Upper lobe of left lung (tissue), 6 donors: ENCODE measurements around the gene LGI4. TPM values are rescaled to one million over a fixed set of nuclear protein-coding genes. Genes with fewer than 3 reads are reported as not detected.

Source experiments
- ATAC-seq, 2 donors: fragments of 200-7000 bp; cut with Tn5 transposase; one replicate each; pipeline ENCODE4 v1.9.1; 2022; ENCODE audit warnings: mild to moderate bottlenecking in 2 of 2, moderate library complexity in 2 of 2; ENCODE audit not compliant: low FRiP score in 2 of 2
- DNase-seq, 2 donors: peaks; one replicate each; pipeline ENCODE4 v3.0.0-alpha.2; 2019 to 2020
- H3K27ac ChIP-seq, 4 donors: fragments of 200-600 bp; sonication (generic); one replicate each; pipeline ENCODE4 v1.5.1; 2016 to 2019
- H3K27me3 ChIP-seq, 4 donors: fragments of 200-600 bp; sonication (generic); one replicate each; pipeline ENCODE4 v1.5.1; 2017 to 2019
- H3K36me3 ChIP-seq, 4 donors: fragments of 200-600 bp; sonication (generic); one replicate each; pipeline ENCODE4 v1.5.1; 2016 to 2019
- H3K4me1 ChIP-seq, 4 donors: fragments of 200-600 bp; sonication (generic); one replicate each; pipeline ENCODE4 v1.5.1; 2018 to 2019
- H3K4me3 ChIP-seq, 4 donors: fragments of 200-600 bp; sonication (generic); one replicate each; pipeline ENCODE4 v1.5.1; 2017 to 2019; ENCODE audit warnings: mild to moderate bottlenecking in 2 of 4, moderate library complexity in 1 of 4
- H3K9me3 ChIP-seq, 4 donors: fragments of 200-600 bp; sonication (generic); one replicate each; pipeline ENCODE4 v1.5.1; 2018 to 2019
- CTCF ChIP-seq, 6 experiments: fragments of 450-650 bp in 4 of 6; fragments of 200-600 bp in 2 of 6; sonication (generic) in 2 of 6; IDR thresholded peaks; one replicate each; pipeline ENCODE4 v1.5.1; 2016 to 2019; ENCODE audit warnings: antibody characterized with exemption in 6 of 6
- EP300 ChIP-seq, 4 donors: sonication (generic); formaldehyde crosslinking; IDR thresholded peaks; one replicate each; pipeline ENCODE4 v1.5.1; 2017; ENCODE audit warnings: antibody characterized with exemption in 4 of 4, control low read depth in 2 of 4
- POLR2A ChIP-seq, 4 donors: fragments of 450-650 bp; IDR thresholded peaks; one replicate each; pipeline ENCODE4 v1.5.1; 2016 to 2017; ENCODE audit warnings: antibody characterized with exemption in 4 of 4, mild to moderate bottlenecking in 2 of 4
- POLR2AphosphoS5 ChIP-seq, 2 donors: sonication (generic); formaldehyde crosslinking; IDR thresholded peaks; one replicate each; pipeline ENCODE4 v1.5.1; 2017; ENCODE audit warnings: antibody characterized with exemption in 2 of 2
- WGBS, 2 donors: methylation state at CpG; one replicate each; pipeline ENCODE4 v1.1.5; 2017 to 2018; 5-methylcytosine and 5-hydroxymethylcytosine counted together
- total RNA-seq, 6 donors: library from RNA; depleted of rRNA in 4 of 6; stranded (reverse); fragments of >200 nt in 4 of 6; gene quantifications; one replicate each; pipeline versions ENCODE4 v1.1.0 to v1.2.1, GENCODE V29; 2016 to 2021
- donor health status: DM: no; HTN: no; CAD: no; lungs with moderate emphysema.
- donor health status: DM: no; HTN: yes; CAD: no; lungs with severe emphysema.

LGI4 gene
- total RNA-seq, 6 donors from 2014 or later = 3.3 to 25.3 (median 7.1) TPM

DNA sequence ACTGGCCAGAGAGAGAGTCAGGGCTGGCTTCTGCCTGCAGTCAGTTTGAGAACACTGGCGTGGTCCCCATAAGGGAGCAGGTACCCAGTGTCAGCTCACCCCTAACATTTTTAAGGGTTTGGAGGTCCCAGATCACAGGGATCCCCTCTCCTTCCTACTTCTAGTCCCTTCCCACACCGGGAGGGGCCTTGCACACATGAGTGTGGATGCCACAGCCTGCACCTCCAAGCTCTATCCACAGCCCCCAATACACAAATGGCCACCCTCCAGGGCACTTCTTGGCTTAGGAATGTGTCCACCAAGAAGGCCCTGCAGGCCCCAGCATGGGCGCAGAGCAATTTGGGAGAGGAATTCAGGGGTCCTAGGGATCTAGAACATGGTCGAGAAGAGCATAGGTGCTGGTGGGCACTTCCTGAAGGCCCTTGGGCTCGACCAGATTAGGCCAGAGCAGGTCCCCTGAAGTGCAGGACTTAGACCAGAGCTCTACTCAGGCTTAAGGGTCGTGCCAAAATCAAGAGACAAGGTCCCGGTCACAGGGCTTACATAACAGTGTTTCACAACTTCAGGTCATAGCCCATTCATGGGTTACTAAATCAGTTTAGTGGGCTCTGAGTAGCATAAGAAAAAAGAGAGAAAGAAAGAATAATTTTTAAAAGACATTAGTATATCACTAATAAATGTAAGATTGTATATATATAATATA lies 35.7 kb upstream of the LGI4 start:
- no peak for DNase-seq
- Histone ChIP-seq H3K27ac (no peak overlapping the region), H3K4me1 (peaks cover 0 to 7% (median 3%) of the 10 kb centered on the region in 4 donors), H3K4me3 (no peak overlapping the region), H3K9me3 (peaks cover 8 to 13% (median 11%) of the 10 kb centered on the region in 4 donors), H3K36me3 (peaks cover 9 to 38% (median 26%) of the 10 kb centered on the region in 4 donors), H3K27me3 (no peaks in the 10 kb centered on the region)
- ATAC-seq = peak in 1 of 2 donors; percentile 56
- 65 to 90% methylated on average over 4 to 5 of the region's 7 CpGs for WGBS, 2 donors
- TF ChIP-seq POLR2AphosphoS5 (IDR thresholded peaks at IDR 0.05) (no peak), EP300 (IDR thresholded peaks at IDR 0.05) (no peak), POLR2A (IDR thresholded peaks at IDR 0.05) (no peak), CTCF (IDR thresholded peaks at IDR 0.05) (no peak)

- ATAC-seq (no peak), DNase-seq (peak in 1 of 2 donors; percentile 37)
- peaks cover 0 to 7% (median 3%) of the 10 kb centered on the region in 4 donors for H3K4me1 ChIP-seq
- WGBS, 2 donors = 84 to 88% methylated on average over 15 to 18 of the region's 18 CpGs
- no peaks in the 10 kb centered on the region for H3K27me3 ChIP-seq
- no peak overlapping the region for H3K4me3 ChIP-seq
- peaks cover 8 to 23% (median 16%) of the 10 kb centered on the region in 4 donors for H3K9me3 ChIP-seq
- no peak overlapping the region for H3K27ac ChIP-seq
- no peak for TF ChIP-seq EP300 (IDR thresholded peaks at IDR 0.05)
- TF ChIP-seq POLR2A (IDR thresholded peaks at IDR 0.05) = no peak
- no peak for TF ChIP-seq POLR2AphosphoS5 (IDR thresholded peaks at IDR 0.05)
- no peak for TF ChIP-seq CTCF (IDR thresholded peaks at IDR 0.05)
- H3K36me3 ChIP-seq = peaks cover 12 to 49% (median 35%) of the 10 kb centered on the region in 4 donors
Observed at GRCh38 chr19:35169221-35169995, 34.5 kb upstream of the LGI4 start.

GRCh38 chr19:35168196-35168595 lies 33.3 kb upstream of the LGI4 start:
- Histone ChIP-seq H3K36me3 (peaks cover 17 to 61% (median 44%) of the 10 kb centered on the region in 4 donors), H3K4me1 (peaks cover 0 to 7% (median 3%) of the 10 kb centered on the region in 4 donors), H3K4me3 (no peak overlapping the region), H3K27me3 (no peaks in the 10 kb centered on the region), H3K9me3 (peaks cover 8 to 35% (median 23%) of the 10 kb centered on the region in 4 donors), H3K27ac (no peak overlapping the region)
- TF ChIP-seq POLR2A (IDR thresholded peaks at IDR 0.05) = no peak
- no peak for TF ChIP-seq EP300 (IDR thresholded peaks at IDR 0.05)
- no peak for TF ChIP-seq POLR2AphosphoS5 (IDR thresholded peaks at IDR 0.05)
- TF ChIP-seq CTCF (IDR thresholded peaks at IDR 0.05) = no peak
- DNase-seq (no peak), ATAC-seq (no peak)
- WGBS, 2 donors = 76 to 81% methylated on average over 3 of the region's 3 CpGs

DNA sequence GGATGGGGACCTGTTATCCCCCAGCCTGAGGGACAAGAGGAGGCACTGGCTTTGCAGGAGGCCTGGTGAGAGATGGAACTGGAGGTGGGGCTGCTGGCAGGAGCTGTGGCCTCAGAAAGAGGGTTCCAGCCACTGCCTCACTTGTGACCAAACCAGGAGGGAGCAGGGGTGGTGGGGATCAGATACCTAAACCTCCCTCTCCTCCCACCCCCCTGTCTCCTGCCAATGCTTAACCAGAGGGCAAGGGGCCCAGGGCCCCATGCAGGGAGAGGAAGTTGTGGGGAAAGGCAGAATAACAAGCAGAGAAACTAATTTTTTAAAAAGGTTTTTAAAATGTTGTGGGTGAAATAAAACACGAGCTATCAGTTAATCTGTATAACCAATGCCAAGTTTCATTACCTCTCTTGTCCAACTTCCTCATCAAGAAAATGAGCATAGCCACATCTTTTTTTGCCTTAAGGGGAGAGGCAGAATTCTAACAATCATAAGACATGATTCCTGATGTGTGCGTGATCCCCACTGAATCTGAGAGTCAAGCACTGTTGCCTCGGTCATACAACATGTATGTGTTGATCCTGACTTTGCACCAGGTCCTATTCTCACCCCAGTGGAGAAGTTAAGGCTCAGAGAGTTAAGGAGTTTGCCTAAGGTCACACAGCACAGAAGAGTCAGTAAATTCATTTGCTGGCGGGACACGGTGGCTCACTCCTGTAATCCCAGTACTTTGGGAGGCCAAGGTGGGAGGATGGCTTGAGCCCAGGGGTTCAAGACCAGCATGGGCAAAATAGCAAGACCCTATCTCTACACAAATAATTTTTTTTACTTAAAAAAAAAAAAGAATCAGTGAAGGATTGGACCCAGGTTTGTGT lies 32.6 kb upstream of the LGI4 start:
- WGBS, 2 donors = 73 to 83% methylated on average over 5 of the region's 5 CpGs
- H3K27ac ChIP-seq = peak overlapping the region in 1 of 4 donors; percentile 40
- no peak overlapping the region for H3K4me3 ChIP-seq
- no peaks in the 10 kb centered on the region for H3K27me3 ChIP-seq
- no peak for TF ChIP-seq POLR2AphosphoS5 (IDR thresholded peaks at IDR 0.05)
- no peak for TF ChIP-seq CTCF (IDR thresholded peaks at IDR 0.05)
- TF ChIP-seq EP300 (IDR thresholded peaks at IDR 0.05) = no peak
- no peak for TF ChIP-seq POLR2A (IDR thresholded peaks at IDR 0.05)
- H3K9me3 ChIP-seq = peaks cover 8 to 36% (median 23%) of the 10 kb centered on the region in 4 donors
- ATAC-seq (no peak), DNase-seq (no peak)
- H3K4me1 ChIP-seq = peaks cover 0 to 7% (median 3%) of the 10 kb centered on the region in 4 donors
- H3K36me3 ChIP-seq = peaks cover 18 to 68% (median 50%) of the 10 kb centered on the region in 4 donors
